HepG2 (cell line): Measurements from ENCODE around the gene OR4B1. TPM values are rescaled to one million over a fixed set of nuclear protein-coding genes. Genes with fewer than 3 reads are reported as not detected.

ENCODE experiments used
- ATAC-seq: fragments of 200-7000 bp; cut with Tn5 transposase; 3 replicates; pipeline ENCODE4 v1.9.1; 2020; ENCODE audit warnings: mild to moderate bottlenecking, moderate library complexity
- BruUV-seq: library from RNA; stranded (reverse); fragments of 400-500 nt; replicated peaks from 2 replicates; lab custom pipeline; 2021; lab: Mats Ljungman, UMichigan
- CTCF ChIA-PET: fragments of 300-600 bp; formaldehyde crosslinking; extraction: SDS; loops from one replicate; lab custom pipeline; 2021; ENCODE audit warnings: low total read pairs, inconsistent platforms, low intra/inter-chr PET ratio; lab: Yijun Ruan, JAX
- POLR2A ChIA-PET: fragments of 350-600 bp; sonication (Branson Sonifier 250); formaldehyde crosslinking; loops from one replicate; lab custom pipeline; 2020; ENCODE audit warnings: antibody characterized with exemption, inconsistent platforms; lab: Yijun Ruan, JAX
- DNase-seq: peaks from one replicate; pipeline ENCODE4 v3.0.0-alpha.2; 2015; ENCODE audit warnings: low spot score
- FAIRE-seq: peaks from 3 replicates; lab custom pipeline; 2011; peaks lifted over from hg19 to GRCh38; lab: Jason Lieb, UNC
- H2AFZ ChIP-seq: one replicate; pipeline ENCODE4 v1.6.1; 2011; ENCODE audit warnings: low read length, inconsistent platforms
- H3K27ac ChIP-seq: fragments of 300-600 bp; 3 replicates; pipeline ENCODE4 v1.8.0; 2011; ENCODE audit warnings: mixed run types, mild to moderate bottlenecking, mixed read lengths, low read length, inconsistent platforms; ENCODE audit not compliant: insufficient read depth; ENCODE audit errors: extremely low read length
- H3K27me3 ChIP-seq, 2 experiments: fragments of 200-600 bp in 1 of 2; 2 replicates in 1 of 2; 3 replicates in 1 of 2; pipeline versions ENCODE4 v1.6.0 to v1.8.0; 2011; ENCODE audit warnings: low read length in 2 of 2, mild to moderate bottlenecking in 2 of 2, moderate library complexity in 2 of 2, inconsistent platforms in 1 of 2; ENCODE audit not compliant: insufficient read depth in 2 of 2, control insufficient read depth in 1 of 2
- H3K36me3 ChIP-seq, 2 experiments: fragments of 200-600 bp in 1 of 2; replicated peaks in 1 of 2; 2 replicates in 1 of 2; 3 replicates in 1 of 2; pipeline versions ENCODE4 v1.5.1 to v1.8.0; 2011; ENCODE audit warnings: low read length in 2 of 2, inconsistent platforms in 1 of 2; ENCODE audit not compliant: insufficient read depth in 2 of 2, control insufficient read depth in 1 of 2
- H3K4me1 ChIP-seq: 2 replicates; pipeline ENCODE4 v1.5.1; 2012; ENCODE audit warnings: low read length, inconsistent platforms; ENCODE audit not compliant: insufficient read depth
- H3K4me2 ChIP-seq: 2 replicates; pipeline ENCODE4 v1.6.0; 2011; ENCODE audit warnings: low read depth, low read length, inconsistent platforms
- H3K4me3 ChIP-seq, 3 experiments: fragments of 200-600 bp in 1 of 3; sonication (generic), shearing (Covaris generic) in 1 of 3; replicated peaks in 1 of 3; 2 replicates each; pipeline ENCODE4 v1.5.1; 2011 to 2016; ENCODE audit warnings: low read length in 3 of 3, inconsistent platforms in 2 of 3, low read depth in 2 of 3, mild to moderate bottlenecking in 2 of 3, control low read depth in 1 of 3, mixed read lengths in 1 of 3; ENCODE audit not compliant: insufficient read depth in 1 of 3
- H3K79me2 ChIP-seq: one replicate; pipeline ENCODE4 v1.6.1; 2011; ENCODE audit warnings: low read length, inconsistent platforms; ENCODE audit not compliant: insufficient read depth
- H3K9ac ChIP-seq: 2 replicates; pipeline ENCODE4 v1.6.0; 2011; ENCODE audit warnings: mild to moderate bottlenecking, low read depth, low read length, inconsistent platforms; ENCODE audit not compliant: insufficient read depth
- H3K9me3 ChIP-seq: 2 replicates; pipeline ENCODE4 v1.5.1; 2012; ENCODE audit warnings: mild to moderate bottlenecking, low read length
- H4K20me1 ChIP-seq: 2 replicates; pipeline ENCODE4 v1.6.0; 2011; ENCODE audit warnings: inconsistent platforms, mild to moderate bottlenecking, low read length, moderate library complexity; ENCODE audit not compliant: insufficient read depth
- AGO1 ChIP-seq: fragments of 200-400 bp; formaldehyde crosslinking; IDR thresholded peaks from 2 replicates; pipeline ENCODE4 v1.6.1; 2017; ENCODE audit warnings: mild to moderate bottlenecking, low read depth, low read length, moderate library complexity; ENCODE audit not compliant: poor library complexity, severe bottlenecking
- GFI1 ChIP-seq: sonication (generic); formaldehyde crosslinking; IDR thresholded peaks from 2 replicates; pipeline ENCODE4 v1.5.0; 2020; ENCODE audit warnings: missing genetic modification reagents, mild to moderate bottlenecking, borderline replicate concordance
- JUN ChIP-seq: sonication (generic); formaldehyde crosslinking; IDR thresholded peaks from 2 replicates; pipeline ENCODE4 v1.4.0; 2020; ENCODE audit warnings: mild to moderate bottlenecking, missing genetic modification reagents
- MTF1 ChIP-seq: sonication (generic); formaldehyde crosslinking; IDR thresholded peaks from 2 replicates; pipeline ENCODE4 v1.5.0; 2020; ENCODE audit warnings: missing genetic modification reagents
- NCOR1 ChIP-seq: fragments of 200-600 bp; sonication (generic); IDR thresholded peaks from 2 replicates; pipeline ENCODE4 v1.7.0; 2017; ENCODE audit warnings: antibody characterized with exemption, low read length, borderline replicate concordance
- ONECUT2 ChIP-seq: sonication (generic); formaldehyde crosslinking; IDR thresholded peaks from 2 replicates; pipeline ENCODE4 v1.4.0; 2020; ENCODE audit warnings: missing genetic modification reagents
- SP2 ChIP-seq: sonication (generic); formaldehyde crosslinking; IDR thresholded peaks from 2 replicates; pipeline ENCODE4 v1.5.1; 2020; ENCODE audit warnings: mild to moderate bottlenecking, missing genetic modification reagents
- TCF7 ChIP-seq: sonication (generic); IDR thresholded peaks from 2 replicates; pipeline ENCODE4 v1.6.1; 2016; ENCODE audit warnings: antibody characterized with exemption, low read depth
- U2AF2 ChIP-seq: fragments of 200-400 bp; formaldehyde crosslinking; IDR thresholded peaks from 2 replicates; pipeline ENCODE4 v1.6.1; 2017; ENCODE audit warnings: low read depth, mild to moderate bottlenecking, low read length
- ZBTB7B ChIP-seq: sonication (generic); formaldehyde crosslinking; IDR thresholded peaks from 2 replicates; pipeline ENCODE4 v1.4.0; 2020; ENCODE audit warnings: missing genetic modification reagents
- ZFP1 ChIP-seq: IDR thresholded peaks from 2 replicates; pipeline ENCODE4 v1.6.1; 2016
- ZNF3 ChIP-seq: IDR thresholded peaks from 2 replicates; pipeline ENCODE4 v1.7.0; 2017; ENCODE audit warnings: inconsistent platforms
- ZNF850 ChIP-seq: sonication (generic); formaldehyde crosslinking; conservative IDR thresholded peaks from 2 replicates; pipeline ENCODE4 v1.9.0; 2021; ENCODE audit warnings: mild to moderate bottlenecking, missing genetic modification reagents
- ZNF883 ChIP-seq: sonication (generic); formaldehyde crosslinking; IDR thresholded peaks from 2 replicates; pipeline ENCODE4 v1.5.1; 2020; ENCODE audit warnings: mild to moderate bottlenecking, missing genetic modification reagents; ENCODE audit errors: not compliant biosample characterization
- ZZZ3 ChIP-seq: sonication (generic); formaldehyde crosslinking; IDR thresholded peaks from 2 replicates; pipeline ENCODE4 v1.4.0; 2020; ENCODE audit warnings: missing genetic modification reagents, mild to moderate bottlenecking, borderline replicate concordance
- WGBS: methylation state at CpG from one replicate; pipeline ENCODE4 v1.1.6; 2017; ENCODE audit warnings: low lambda C conversion rate; 5-methylcytosine and 5-hydroxymethylcytosine counted together
- in situ Hi-C: cut with HindIII; loops from 2 replicates; pipeline ENCODE4 v1.10.0; 2017; ENCODE audit warnings: low pct_unique_long_range_greater_than_20kb; ENCODE audit not compliant: extremely low pct_ligation_motif_present
- intact Hi-C: fragments of 100-400 bp; cut with micrococcal nuclease; formaldehyde crosslinking; loops from one replicate; pipeline ENCODE4 v1.10.0; 2022; ENCODE audit not compliant: unreplicated experiment
- polyA plus RNA-seq, 8 experiments: library from polyadenylated mRNA; depleted of rRNA in 3 of 8; stranded (reverse) in 7 of 8; unstranded in 1 of 8; fragments of >200 nt; fragmentation: Illumina TruSeq in 4 of 8; extraction: Trizol in 4 of 8; gene quantifications; 2 replicates each; pipeline versions ENCODE4 v1.2.1 to v1.2.3, GENCODE V29; 2011 to 2016; ENCODE audit warnings: low read depth in 4 of 8, missing spikeins in 1 of 8, mixed read lengths in 1 of 8; ENCODE audit not compliant: insufficient read depth in 1 of 8
- total RNA-seq, 5 experiments: library from RNA; depleted of rRNA; stranded (reverse); fragments of >200 nt; fragmentation: Illumina TruSeq; extraction: Trizol; gene quantifications; 2 replicates each; pipeline ENCODE4 v1.2.3, GENCODE V29; 2016; ENCODE audit warnings: low read depth in 1 of 5
- TF ChIP-seq, protein P1 (sequence below): sonication (generic); formaldehyde crosslinking; conservative IDR thresholded peaks from 2 replicates; pipeline ENCODE4 v1.4.0; 2020; ENCODE audit warnings: missing genetic modification reagents

The OR4B1 gene
- total and polyA plus RNA-seq, 2 of the 13 experiments (the other 11 are each of a cell fraction or from before 2014, with no cell fraction given), result not detected

DNA sequence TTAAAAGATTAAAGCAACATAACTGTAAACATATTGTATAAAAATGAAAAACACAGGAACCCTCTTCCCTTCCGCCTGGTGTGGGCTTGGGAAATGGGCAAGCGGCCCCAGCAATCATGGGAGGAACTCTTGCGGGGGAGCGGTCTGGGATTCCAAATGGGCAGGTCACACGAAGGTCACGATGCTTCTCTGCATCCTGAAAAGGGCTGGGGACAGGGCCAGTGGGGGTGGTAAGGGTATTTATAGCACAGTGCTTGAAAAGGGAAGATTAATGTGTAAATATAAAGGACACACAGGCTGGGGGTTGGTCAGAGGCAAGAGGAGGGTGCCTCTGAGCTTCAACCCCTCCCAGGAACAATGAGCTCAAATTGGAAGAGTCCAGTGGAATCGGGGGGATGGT lies 46.9 kb upstream of the OR4B1 start:
- BruUV-seq, result no TSS peak
- 82% methylated on average over 7 of the region's 7 CpGs for WGBS
- Histone ChIP-seq H3K4me2 (no peak overlapping the region), H2AFZ (no peak overlapping the region), H3K4me3 (no peak overlapping the region), H3K79me2 (no peaks in the 10 kb centered on the region), H3K36me3 (no peaks in the 10 kb centered on the region)
- TF ChIP-seq NCOR1 (no peak), ZNF883 (CRISPR knock-in tag) (no peak), ONECUT2 (CRISPR knock-in tag) (no peak), MTF1 (CRISPR knock-in tag) (no peak), GFI1 (CRISPR knock-in tag) (no peak), ZFP1 (CRISPR knock-in tag) (no peak), ZNF3 (no peak), ZBTB7B (CRISPR knock-in tag) (no peak), U2AF2 (no peak), ZNF850 (CRISPR knock-in tag) (no peak), ZZZ3 (CRISPR knock-in tag) (no peak), JUN (no peak), AGO1 (no peak), TCF7 (no peak), SP2 (no peak)
- TF ChIP-seq, protein P1, sequence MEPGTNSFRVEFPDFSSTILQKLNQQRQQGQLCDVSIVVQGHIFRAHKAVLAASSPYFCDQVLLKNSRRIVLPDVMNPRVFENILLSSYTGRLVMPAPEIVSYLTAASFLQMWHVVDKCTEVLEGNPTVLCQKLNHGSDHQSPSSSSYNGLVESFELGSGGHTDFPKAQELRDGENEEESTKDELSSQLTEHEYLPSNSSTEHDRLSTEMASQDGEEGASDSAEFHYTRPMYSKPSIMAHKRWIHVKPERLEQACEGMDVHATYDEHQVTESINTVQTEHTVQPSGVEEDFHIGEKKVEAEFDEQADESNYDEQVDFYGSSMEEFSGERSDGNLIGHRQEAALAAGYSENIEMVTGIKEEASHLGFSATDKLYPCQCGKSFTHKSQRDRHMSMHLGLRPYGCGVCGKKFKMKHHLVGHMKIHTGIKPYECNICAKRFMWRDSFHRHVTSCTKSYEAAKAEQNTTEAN, result no peak
- TF ChIP-seq, all 625 proteins: peak for 0
- ATAC-seq (no peak), DNase-seq (no peak), FAIRE-seq (no peak)
- in situ Hi-C loops (no loop called here), intact Hi-C loops (loop anchor here (10.0 kb wide), 1 partner anchor 1355 kb away; no protein-coding TSS in a partner anchor)
- POLR2A ChIA-PET, result no interaction called here
- no peaks in the 10 kb centered on the region for H3K9me3 ChIP-seq
- CTCF ChIA-PET, result no interaction called here
- no peak overlapping the region for H3K9ac ChIP-seq
- H3K27ac ChIP-seq, result no peak overlapping the region
- H4K20me1 ChIP-seq, result no peaks in the 10 kb centered on the region
- no peaks in the 10 kb centered on the region for H3K4me1 ChIP-seq
- no peaks in the 10 kb centered on the region for H3K27me3 ChIP-seq
